Measurements from ENCODE around the gene CD46.
A peak's percentile ranks its signal among the peaks of the same experiment; 100 is the strongest.

Gene CD46

DNA sequence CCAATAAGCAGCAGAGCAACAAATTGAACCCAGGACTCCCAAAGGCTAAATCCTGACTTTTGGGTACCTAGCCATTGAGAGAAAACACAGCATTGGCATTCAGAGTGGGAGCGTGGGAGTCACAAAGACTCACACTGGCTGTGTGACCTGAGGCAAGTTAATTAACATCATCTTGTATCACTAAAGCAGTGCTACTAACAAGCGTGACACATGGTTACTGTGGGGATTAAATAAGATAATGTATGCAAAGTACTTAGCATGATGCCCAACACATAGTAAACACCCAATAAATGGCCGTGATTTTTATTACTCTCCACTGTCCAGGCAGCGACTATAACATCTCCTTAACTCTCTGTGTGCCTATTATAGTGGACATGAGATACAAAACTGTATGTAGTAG, 85.8 kb downstream of the CD46 start:
- no peak overlapping the region for H3K4me3 ChIP-seq (ENCODE audit: low read length)
- no peak for DNase-seq (ENCODE audit: low read depth)
- TF ChIP-seq, protein P1, sequence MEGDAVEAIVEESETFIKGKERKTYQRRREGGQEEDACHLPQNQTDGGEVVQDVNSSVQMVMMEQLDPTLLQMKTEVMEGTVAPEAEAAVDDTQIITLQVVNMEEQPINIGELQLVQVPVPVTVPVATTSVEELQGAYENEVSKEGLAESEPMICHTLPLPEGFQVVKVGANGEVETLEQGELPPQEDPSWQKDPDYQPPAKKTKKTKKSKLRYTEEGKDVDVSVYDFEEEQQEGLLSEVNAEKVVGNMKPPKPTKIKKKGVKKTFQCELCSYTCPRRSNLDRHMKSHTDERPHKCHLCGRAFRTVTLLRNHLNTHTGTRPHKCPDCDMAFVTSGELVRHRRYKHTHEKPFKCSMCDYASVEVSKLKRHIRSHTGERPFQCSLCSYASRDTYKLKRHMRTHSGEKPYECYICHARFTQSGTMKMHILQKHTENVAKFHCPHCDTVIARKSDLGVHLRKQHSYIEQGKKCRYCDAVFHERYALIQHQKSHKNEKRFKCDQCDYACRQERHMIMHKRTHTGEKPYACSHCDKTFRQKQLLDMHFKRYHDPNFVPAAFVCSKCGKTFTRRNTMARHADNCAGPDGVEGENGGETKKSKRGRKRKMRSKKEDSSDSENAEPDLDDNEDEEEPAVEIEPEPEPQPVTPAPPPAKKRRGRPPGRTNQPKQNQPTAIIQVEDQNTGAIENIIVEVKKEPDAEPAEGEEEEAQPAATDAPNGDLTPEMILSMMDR (conservative IDR thresholded peaks at IDR 0.05; ENCODE audit: low read depth, low read length): no peak

DNA sequence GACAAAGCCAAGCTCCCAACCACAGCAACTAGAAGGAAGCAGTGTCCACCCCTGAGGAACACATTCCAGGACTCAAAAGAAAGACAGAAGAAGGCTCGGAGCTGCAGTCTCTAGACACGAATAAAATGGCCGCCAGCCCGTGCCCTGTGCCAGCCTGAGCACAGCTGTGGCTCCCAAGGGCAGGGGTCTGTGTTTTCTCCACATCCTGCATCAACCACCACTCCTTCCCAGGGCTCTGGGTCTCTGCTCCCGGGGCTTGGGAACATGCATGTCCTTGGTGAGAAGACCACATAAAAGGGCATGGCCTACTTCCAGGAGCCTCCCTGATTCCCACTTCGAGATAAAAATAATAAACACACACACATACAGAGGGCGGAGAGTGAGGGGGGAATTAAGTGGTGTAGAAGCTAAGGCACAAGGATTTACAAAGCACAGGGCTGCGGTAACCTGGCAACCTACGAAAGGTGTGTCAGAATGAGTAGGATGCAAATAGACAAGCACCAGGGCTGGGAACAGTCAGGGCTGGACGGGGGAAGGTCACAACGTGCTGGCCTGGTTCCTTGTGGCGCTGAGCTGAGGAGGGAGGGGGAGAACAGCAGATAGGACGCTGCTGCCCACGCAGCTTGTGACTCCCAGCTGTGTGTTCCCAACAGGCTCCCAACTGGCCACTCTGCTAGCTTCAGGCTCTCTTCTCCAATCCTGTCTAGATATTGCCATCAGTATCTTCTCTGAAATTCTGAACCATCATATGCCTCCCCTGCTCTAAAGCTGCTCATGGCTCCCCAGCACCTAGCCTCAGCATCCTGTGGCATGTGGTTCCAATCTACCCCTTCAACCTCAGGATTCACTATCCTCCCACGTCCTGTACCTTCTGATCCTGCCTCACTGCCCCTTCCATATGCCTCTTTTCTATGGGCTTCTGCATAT, 86.6 kb downstream of the CD46 start:
- DNase-seq (ENCODE audit: low read depth): no peak
- TF ChIP-seq, protein P1 (conservative IDR thresholded peaks at IDR 0.05; ENCODE audit: low read depth, low read length): no peak

DNA sequence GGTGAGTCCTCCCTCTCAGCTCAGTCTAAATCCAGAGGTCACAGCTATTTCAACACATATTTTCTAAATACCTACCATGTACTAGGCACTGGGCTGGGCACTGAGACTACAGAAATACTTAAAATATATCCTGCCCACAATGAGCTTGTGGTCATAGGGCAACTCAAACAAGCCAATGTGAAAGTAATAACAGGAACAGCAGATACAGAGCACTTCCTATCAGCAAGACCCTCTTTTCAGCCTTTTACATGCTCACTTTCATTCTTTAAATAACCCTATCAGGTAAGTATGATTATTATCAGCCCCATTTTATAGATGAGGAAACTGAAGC, 87.2 kb downstream of the CD46 start:
- DNase-seq (ENCODE audit: low read depth): no peak
- TF ChIP-seq, protein P1 (conservative IDR thresholded peaks at IDR 0.05; ENCODE audit: low read depth, low read length): no peak
- no peak overlapping the region for H3K4me3 ChIP-seq (ENCODE audit: low read length)

More for the DNA sequence above, 86.6 kb downstream of the CD46 start:
- H3K4me3 ChIP-seq (ENCODE audit: low read length): no peak overlapping the region

DNA sequence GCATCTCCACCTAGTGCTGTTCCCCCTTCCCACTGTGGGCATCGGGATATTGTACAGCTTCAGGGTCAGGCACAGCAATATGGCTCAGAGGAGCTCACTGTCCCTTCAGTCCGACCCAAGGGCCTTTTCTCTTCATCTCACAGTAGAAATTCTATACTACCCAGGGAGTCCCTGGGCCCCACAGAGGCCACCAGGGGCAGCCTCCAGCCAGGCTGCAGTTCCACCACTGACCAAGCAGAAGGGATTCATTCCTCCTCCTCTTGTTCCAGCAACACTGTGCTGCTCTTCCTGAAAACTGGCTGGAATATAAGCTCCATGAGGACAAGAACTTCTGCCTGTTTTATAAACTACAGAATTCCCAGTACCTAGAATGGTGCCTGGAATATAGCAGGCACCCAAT, 88.5 kb downstream of the CD46 start:
- H3K4me3 ChIP-seq (ENCODE audit: low read length): no peak overlapping the region
- DNase-seq (ENCODE audit: low read depth): no peak
- TF ChIP-seq, protein P1 (conservative IDR thresholded peaks at IDR 0.05; ENCODE audit: low read depth, low read length): peak; percentile 21

DNA sequence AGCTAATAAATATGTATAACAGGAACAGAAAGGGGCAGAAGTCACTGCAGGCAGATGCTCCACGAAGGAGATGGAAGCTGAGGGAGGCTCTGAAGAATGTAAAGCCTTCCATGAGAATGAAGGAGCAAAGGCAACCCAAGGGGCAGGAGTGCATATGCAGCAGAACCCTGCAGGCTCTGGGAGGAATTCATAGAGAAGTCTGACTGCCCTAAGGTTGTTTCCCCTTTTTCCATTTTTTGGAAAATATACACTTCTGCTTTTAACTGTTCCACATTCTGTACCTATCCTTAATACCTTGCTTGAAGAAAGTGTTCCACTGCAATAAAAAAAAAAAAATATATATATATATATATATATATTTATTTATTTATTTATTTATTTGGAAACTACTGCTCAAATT, 89.4 kb downstream of the CD46 start:
- TF ChIP-seq, protein P1 (conservative IDR thresholded peaks at IDR 0.05; ENCODE audit: low read depth, low read length): no peak
- no peak overlapping the region for H3K4me3 ChIP-seq (ENCODE audit: low read length)
- no peak for DNase-seq (ENCODE audit: low read depth)

- TF ChIP-seq, protein P1 (conservative IDR thresholded peaks at IDR 0.05; ENCODE audit: low read depth, low read length): no peak
- DNase-seq (ENCODE audit: low read depth): no peak
- no peak overlapping the region for H3K4me3 ChIP-seq (ENCODE audit: low read length)
Observed at GRCh38 chr1:207841901-207842300, 90.0 kb downstream of the CD46 start.

DNA sequence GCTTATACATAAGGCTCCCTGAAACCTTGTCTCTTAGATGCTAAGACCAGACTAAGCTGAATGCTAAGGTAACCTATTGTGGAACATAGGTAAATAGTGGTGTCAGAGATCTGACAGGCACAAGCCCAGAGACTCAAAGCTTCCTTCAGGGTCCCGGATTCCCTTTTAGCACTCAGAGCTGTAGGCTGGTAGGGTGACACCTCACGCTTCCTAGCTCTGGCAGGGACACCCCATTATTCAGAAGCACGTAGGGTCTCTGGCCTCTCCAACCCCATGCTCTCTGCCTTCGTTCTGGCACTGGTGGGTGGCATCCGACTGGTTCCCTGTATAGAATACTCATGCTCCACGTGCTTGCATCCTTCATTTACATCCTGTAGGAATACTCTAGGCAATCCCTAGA, 90.7 kb downstream of the CD46 start:
- TF ChIP-seq, protein P1 (conservative IDR thresholded peaks at IDR 0.05; ENCODE audit: low read depth, low read length): no peak
- no peak for DNase-seq (ENCODE audit: low read depth)
- no peak overlapping the region for H3K4me3 ChIP-seq (ENCODE audit: low read length)

Data from retinal pigment epithelial cell (primary cell).